T-helper 1 cell treated with Interleukin-12 subunit alpha and Interleukin-12 subunit beta and Interleukin-4 antibody, amounts not matched to agents 30 ng/mL and 1 ng/mL, for 36 hours (primary cell): ENCODE data around the gene JPH3. TPM values are rescaled to one million over a fixed set of nuclear protein-coding genes. Genes with fewer than 3 reads are reported as not detected.

Experiments
- intact Hi-C: fragments of 100-400 bp; cut with micrococcal nuclease; formaldehyde crosslinking; loops from one replicate; pipeline ENCODE4 v1.15.1; 2024
- total RNA-seq: library from RNA; stranded (reverse); gene quantifications from 2 replicates; pipeline ENCODE4 v1.2.3, GENCODE V29; 2022

Gene JPH3
- total RNA-seq, 1 donor from 2014 or later: 0.12 TPM

- intact Hi-C loops: no loop called here
These were observed 50.5 kb downstream of the JPH3 start for GRCh38 chr16:87652799-87653198.

GRCh38 chr16:87653234-87653633 lies 50.9 kb downstream of the JPH3 start:
- intact Hi-C loops: no loop called here

GRCh38 chr16:87654826-87655225 lies 52.5 kb downstream of the JPH3 start:
- intact Hi-C loops: no loop called here

GRCh38 chr16:87656328-87656727 lies 54.0 kb downstream of the JPH3 start:
- intact Hi-C loops: no loop called here

GRCh38 chr16:87657621-87658192 lies 55.4 kb downstream of the JPH3 start:
- intact Hi-C loops: no loop called here

- intact Hi-C loops: no loop called here
These were observed 56.4 kb downstream of the JPH3 start for GRCh38 chr16:87658564-87659225.

GRCh38 chr16:87661561-87661960 lies 59.3 kb downstream of the JPH3 start:
- intact Hi-C loops: no loop called here

GRCh38 chr16:87662254-87663204 lies 60.2 kb downstream of the JPH3 start:
- intact Hi-C loops: no loop called here

- intact Hi-C loops: no loop called here
These were observed 62.5 kb downstream of the JPH3 start for GRCh38 chr16:87664792-87665191.

- intact Hi-C loops: no loop called here
These were observed 62.9 kb downstream of the JPH3 start for GRCh38 chr16:87665193-87665592.

GRCh38 chr16:87666919-87667318 lies 64.6 kb downstream of the JPH3 start:
- intact Hi-C loops: no loop called here

- intact Hi-C loops: no loop called here
These were observed 65.1 kb downstream of the JPH3 start for GRCh38 chr16:87667443-87667842.

- intact Hi-C loops: no loop called here
These were observed 65.6 kb downstream of the JPH3 start for GRCh38 chr16:87667946-87668345.

- intact Hi-C loops: no loop called here
These were observed 67.4 kb downstream of the JPH3 start for GRCh38 chr16:87669672-87670071.

- intact Hi-C loops: no loop called here
These were observed 68.9 kb downstream of the JPH3 start for GRCh38 chr16:87671221-87671620.

GRCh38 chr16:87671715-87672270 lies 69.5 kb downstream of the JPH3 start:
- intact Hi-C loops: no loop called here

GRCh38 chr16:87674419-87674818 lies 72.1 kb downstream of the JPH3 start:
- intact Hi-C loops: no loop called here

GRCh38 chr16:87675111-87675719 lies 72.9 kb downstream of the JPH3 start:
- intact Hi-C loops: no loop called here

- intact Hi-C loops: no loop called here
These were observed 75.5 kb downstream of the JPH3 start for GRCh38 chr16:87677830-87678229.

- intact Hi-C loops: no loop called here
These were observed 76.3 kb downstream of the JPH3 start for GRCh38 chr16:87678618-87679017.

GRCh38 chr16:87679593-87680271 lies 77.4 kb downstream of the JPH3 start:
- intact Hi-C loops: no loop called here
